ENCODE measurements around the gene PRDM10.
"Not testable (repeated sequence)": the region's sequence is repeated elsewhere in the genome, so short reads cannot be mapped to it uniquely, and the experiment has no call there.

Gene PRDM10, protein sequence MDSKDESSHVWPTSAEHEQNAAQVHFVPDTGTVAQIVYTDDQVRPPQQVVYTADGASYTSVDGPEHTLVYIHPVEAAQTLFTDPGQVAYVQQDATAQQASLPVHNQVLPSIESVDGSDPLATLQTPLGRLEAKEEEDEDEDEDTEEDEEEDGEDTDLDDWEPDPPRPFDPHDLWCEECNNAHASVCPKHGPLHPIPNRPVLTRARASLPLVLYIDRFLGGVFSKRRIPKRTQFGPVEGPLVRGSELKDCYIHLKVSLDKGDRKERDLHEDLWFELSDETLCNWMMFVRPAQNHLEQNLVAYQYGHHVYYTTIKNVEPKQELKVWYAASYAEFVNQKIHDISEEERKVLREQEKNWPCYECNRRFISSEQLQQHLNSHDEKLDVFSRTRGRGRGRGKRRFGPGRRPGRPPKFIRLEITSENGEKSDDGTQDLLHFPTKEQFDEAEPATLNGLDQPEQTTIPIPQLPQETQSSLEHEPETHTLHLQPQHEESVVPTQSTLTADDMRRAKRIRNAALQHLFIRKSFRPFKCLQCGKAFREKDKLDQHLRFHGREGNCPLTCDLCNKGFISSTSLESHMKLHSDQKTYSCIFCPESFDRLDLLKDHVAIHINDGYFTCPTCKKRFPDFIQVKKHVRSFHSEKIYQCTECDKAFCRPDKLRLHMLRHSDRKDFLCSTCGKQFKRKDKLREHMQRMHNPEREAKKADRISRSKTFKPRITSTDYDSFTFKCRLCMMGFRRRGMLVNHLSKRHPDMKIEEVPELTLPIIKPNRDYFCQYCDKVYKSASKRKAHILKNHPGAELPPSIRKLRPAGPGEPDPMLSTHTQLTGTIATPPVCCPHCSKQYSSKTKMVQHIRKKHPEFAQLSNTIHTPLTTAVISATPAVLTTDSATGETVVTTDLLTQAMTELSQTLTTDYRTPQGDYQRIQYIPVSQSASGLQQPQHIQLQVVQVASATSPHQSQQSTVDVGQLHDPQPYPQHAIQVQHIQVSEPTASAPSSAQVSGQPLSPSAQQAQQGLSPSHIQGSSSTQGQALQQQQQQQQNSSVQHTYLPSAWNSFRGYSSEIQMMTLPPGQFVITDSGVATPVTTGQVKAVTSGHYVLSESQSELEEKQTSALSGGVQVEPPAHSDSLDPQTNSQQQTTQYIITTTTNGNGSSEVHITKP

GRCh38 chr11:130002352-130002845, at the start of gene PRDM10:
Gene PRDM10 (minus strand): TSS chr11:130002835. CDS start chr11:129960964, 41,871 bp downstream.
- DNase-seq, result no peak

- DNase-seq, result no peak
Measured at GRCh38 chr11:130051082-130051481, 48.4 kb upstream of the PRDM10 start.

DNA sequence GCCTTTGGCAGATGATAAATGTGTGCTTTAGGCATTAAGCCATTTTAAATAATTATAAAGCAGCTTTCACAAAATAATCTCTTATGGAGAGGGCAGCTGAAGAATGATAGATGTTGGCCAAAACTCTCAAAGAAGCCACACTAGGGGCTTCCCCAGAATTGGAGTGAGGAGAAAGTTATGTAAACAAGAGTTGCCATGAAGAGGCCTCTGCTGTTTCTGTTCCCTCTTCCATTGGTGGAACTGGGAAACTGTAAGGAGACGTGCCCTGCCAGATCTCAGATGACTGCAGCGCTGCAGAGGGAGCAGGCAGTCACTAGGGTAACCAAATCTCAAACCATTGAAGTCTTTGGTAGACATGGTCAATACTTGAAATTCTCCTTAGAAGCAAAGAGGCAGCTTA, 47.6 kb upstream of the PRDM10 start:
- DNase-seq, result no peak

- no peak for DNase-seq
Measured at GRCh38 chr11:130049328-130049771, 46.7 kb upstream of the PRDM10 start.

GRCh38 chr11:130047141-130047540, 44.5 kb upstream of the PRDM10 start:
- no peak for DNase-seq

- DNase-seq, result no peak
Measured at GRCh38 chr11:130043575-130043974, 40.9 kb upstream of the PRDM10 start.

DNA sequence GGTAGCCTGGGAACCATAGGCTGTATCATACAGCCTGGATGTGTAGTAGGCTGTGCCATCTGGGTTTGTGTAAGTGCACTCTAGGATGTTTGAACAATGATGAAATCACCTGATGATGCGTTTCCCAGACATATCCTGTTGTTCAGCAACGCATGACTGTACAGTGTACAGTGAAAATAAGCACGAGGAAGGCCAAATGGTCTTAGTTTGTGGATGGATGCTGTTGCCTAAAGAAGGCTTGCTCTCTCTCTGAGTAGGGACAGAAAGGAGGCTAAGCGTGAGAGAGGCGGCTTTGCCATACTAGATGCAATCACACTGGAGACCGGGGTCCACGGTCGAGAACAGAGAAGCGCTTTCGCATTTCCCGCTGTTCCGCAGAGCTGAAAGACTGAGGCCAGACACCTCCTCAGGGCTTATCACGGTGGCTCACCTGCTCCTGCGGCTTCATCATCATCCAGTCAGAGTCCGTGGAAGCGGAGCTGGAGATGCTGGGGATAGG, 39.5 kb upstream of the PRDM10 start:
- no peak for DNase-seq

DNA sequence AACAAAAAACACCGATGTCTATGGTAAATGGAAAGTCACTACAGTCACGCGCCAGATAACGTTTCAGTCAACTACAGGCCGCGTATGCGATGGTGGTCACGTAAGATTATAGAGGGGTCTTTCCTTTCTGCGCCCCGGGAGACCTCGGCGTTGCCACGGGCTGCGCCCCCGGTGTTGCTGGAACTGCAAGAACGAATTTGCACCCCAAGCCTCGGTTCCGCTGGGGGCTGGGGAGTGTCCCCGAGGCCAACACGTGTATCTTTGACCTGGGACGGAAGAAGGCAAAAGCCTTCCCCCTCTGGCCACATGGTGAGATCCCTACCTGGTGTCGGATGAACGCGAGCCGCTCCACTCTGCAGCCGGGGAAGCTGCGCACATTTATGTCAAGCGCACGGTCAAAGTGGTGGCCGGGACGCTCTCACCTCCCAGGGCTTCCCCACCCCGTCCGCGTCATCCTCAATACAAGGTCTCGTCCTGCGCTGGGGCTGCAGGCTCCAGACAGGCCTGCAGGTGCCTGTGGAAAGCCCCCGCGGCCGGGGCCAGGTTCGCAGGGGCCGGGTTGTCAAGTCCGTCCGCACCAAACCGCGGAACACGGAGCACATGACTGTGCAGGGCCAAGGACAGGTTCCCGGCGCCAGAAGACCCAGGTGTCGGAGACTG, 37.8 kb upstream of the PRDM10 start:
- DNase-seq, result no peak

DNA sequence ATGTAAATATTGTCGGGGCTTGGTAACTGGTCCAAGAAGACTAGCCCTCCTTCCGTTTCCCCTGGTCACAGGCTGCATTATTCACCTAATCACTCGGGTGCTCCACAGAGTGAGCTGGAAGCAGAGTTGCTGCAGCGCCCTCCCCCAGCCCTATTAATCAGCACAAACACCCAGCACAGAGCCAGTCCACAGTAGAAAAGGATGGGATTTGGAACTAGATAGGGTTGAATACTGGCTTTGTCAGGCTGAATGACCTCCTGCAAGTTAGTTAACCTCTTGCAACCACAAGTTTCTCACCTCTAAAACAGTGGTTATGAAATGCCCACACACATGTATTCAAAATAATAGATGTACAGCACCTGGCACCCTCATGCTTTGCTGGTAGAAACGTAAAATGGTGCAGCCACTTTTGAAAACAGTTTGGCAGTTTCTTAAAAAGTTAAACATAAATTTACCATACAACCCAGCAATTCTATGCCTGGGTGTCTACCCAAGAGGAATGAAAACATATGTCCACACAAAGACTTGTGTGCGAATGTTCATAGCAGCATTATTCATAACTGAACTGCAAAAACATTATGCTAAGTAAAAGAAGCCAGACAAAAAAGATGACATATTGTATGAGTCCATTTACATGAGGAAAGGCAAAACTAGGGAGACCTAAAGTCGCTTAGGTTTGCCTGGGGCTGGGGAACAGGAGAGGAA, 35.4 kb upstream of the PRDM10 start:
- no peak for DNase-seq

DNA sequence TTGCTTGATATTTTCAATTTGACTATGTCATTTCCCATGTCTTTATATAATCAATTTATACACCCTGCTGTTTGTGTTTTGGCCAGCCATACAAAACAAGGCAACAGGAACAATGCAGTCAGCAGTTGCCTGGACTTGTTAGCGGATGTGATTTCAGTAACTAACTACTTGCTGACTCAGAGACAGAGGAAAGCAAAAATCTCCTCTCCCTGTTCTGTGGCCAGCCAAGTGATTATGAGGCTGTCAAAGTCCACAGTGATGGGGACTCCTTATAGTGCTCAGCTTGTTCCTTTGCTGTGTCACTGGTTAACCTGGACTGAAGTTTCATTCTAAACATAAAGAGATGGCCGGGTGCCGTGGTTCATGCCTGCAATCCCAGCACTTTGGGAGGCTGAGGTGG, 34.4 kb upstream of the PRDM10 start:
- no peak for DNase-seq

DNA sequence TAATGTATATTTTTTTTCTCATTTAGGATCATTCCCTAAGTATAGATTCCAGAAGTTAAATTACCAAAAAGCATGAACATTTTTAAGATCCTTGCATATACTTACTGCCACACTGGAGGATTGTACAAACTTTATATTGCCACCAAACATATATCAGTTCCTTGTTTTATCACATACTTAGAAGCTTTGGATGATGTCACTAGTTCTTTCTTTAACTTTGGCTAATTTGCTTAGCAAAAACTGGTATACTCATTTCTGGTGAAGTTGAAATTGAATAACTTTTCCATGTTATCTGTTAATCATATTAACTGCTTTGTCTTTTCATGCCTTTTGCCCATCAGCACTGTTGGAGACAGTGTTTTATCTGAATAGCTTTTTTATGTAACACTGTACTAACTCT, 31.6 kb upstream of the PRDM10 start:
- DNase-seq, result no peak

GRCh38 chr11:130032931-130033330, 30.3 kb upstream of the PRDM10 start:
- DNase-seq, result no peak

DNA sequence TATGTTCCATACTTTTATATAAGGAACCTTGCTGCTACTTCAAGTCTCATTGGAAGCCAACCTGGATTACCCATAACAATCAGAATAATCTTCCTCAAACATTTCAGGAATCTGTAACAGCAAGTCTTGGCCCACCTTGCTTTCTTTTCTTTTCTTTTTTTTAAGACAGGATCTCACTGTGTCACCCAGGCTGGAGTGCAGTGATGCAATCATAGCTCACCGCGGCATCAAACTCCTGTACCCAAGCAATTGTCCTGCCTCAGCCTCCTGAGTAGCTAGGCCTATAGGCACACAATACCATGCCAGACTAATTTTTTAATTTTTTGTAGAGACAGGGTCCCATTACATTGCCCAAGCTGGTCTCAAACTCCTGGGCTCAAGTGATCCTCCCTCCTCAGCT, 29.3 kb upstream of the PRDM10 start:
- no peak for DNase-seq

GRCh38 chr11:130031056-130031455, 28.4 kb upstream of the PRDM10 start:
- no peak for DNase-seq

GRCh38 chr11:130029137-130029536, 26.5 kb upstream of the PRDM10 start:
- no peak for DNase-seq

- DNase-seq, result no peak
Measured at GRCh38 chr11:130025371-130025770, 22.7 kb upstream of the PRDM10 start.

DNA sequence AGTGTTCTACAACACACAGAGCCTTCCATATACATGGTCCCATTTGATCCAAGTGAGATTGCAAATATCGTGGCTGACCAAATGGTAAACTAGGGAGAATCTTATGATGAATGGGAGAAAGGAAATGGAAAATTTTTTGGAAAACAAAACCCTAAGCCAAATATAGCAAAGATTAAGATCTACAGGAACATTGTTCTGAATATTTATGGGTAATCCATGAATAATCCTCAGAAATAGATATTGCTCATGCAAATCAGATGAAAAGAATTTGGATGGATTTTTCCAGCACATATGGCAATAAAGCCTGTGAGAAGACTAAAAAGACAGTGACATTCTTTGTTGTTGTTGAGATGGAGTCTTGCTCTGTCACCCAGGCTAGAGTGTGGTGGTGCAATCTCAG, 21.7 kb upstream of the PRDM10 start:
- DNase-seq, result no peak

DNA sequence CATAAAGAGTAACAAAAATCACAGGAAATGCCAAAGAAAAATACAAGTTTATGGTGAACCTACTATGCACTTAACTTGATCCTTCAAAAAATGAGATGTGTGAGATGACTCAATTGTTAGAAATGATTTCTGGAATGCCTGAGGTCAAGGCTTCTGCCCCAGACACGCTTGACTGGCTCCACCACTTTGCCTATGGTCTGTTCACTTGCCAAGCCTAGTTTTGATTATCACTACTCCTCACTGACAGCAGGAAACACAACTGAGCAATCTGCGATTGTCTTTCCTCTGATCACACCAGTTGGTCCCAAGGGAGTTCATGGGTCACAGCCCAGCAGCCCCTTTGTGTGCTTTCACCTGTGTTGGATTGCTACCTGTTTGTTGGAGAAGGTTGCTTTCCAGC, 20.6 kb upstream of the PRDM10 start:
- no peak for DNase-seq

DNA sequence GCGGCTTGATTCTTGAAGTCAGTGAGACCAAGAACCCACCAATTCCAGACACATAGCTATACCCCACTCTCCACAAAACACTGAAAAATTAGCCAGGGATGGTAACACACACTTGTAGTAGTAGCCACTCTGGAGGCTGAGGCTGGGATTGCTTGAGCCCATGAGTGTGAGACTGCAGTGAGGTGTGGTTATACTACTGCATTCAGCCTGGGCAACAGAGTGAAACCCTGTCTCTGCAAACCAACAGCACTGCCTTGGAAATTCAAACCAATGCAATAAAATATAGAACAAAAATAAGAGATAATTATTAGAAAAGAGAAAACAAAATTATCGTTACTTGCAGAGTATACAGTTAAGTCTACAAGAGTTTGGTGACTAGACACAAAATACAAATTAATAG, 20.2 kb upstream of the PRDM10 start:
- no peak for DNase-seq

- not testable (repeated sequence) for DNase-seq
Measured at GRCh38 chr11:130021606-130022005, 19.0 kb upstream of the PRDM10 start.

DNA sequence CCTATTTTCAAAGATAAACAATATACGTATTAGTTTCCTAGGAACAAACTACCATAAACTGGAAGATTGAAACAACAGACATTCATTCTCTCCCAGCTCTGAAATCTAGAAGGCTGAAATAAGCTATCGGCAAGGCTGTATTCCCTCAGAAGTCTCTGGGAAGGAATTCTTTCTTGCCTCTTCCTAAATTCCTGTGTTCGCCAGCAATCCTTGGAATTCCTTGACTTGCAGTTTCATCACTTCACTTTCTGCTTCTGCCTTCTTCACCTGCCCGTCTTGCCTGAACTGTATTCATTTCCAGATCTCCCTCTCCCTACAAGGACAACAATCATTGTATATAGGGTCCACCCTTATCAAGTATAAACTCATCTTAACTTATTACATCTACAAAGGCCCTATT, 17.7 kb upstream of the PRDM10 start:
- DNase-seq, result no peak

DNA sequence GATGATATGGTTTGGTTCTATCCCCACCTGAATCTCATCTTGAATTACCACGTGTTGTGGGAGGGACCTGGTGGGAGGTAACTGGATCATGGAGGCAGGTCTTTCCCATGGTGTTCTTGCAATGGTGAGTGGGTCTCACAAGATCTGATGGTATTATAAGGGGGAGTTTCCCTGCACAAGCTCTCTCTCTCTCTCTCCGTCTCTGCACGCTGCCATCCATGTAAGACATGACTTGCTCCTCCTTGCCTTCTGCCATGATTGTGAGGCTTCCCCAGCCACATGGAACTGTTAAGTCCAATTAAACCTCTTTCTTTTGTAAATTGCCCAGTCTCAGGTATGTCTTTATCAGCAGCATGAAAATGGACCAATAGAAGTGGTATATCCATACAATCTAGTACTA, 13.2 kb upstream of the PRDM10 start:
- not testable (repeated sequence) for DNase-seq
